HK-2 (cell line): ENCODE data around the gene VCAN.

Source experiments
- DNase-seq: peaks from one replicate; pipeline ENCODE4 v3.0.0-alpha.2; 2018; ENCODE audit not compliant: unreplicated experiment

Gene VCAN

DNA sequence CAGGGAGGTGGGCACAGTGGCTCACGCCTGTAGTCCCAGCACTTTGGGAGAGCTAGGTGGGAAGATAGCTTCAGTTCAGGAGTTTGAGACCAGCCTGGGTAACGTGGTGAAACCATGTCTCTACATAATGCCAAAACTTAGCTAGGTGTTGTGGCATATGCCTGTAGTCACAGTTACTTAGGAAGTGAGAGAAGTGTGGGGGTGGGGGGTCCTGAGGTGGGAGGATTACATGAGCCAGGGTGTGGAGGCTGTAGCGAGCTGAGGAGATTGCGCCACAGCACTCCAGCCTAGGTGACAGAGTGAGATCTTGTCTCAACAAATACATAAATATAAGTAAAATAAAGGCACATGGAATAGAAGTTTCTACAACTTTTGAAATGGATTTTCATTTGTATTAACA, 23.1 kb downstream of the VCAN start:
- DNase-seq: no peak

DNA sequence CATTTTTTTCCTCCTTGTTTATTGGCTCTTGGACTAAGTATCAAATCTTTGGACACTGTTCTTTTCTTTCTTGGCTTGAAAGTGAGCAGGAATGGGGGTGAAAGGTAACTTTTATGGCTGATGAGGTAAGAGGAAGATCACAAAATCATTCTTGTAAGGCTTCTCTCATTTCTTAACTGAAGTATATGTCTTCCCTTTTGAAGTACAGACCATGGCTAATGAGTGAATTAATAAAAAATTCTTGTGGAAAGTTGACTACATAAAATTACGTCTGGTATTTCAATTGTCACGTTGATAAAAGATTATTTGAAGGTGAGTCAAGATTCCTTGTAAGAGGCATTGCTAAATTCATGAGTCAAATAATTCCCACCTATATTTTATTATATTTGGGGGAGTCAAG, 25.1 kb downstream of the VCAN start:
- DNase-seq: no peak

DNA sequence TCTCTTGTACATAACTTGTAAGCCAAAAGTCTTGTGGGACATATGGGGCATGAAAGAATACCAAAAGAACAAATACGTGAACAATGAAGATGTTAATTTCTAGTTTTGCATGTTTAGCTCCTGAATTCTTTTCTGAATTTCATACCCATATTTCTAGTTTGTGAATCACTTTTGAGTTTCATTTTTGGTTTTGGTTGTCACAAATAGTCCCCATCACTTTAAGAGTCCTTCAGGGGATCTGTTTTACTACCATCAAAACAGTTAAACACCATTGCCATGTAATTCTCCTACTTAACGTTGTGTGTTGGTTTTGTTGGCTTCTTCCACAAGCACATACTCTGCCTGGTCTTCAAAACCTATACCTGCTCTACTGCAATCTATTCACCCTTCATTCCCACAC, 27.0 kb downstream of the VCAN start:
- DNase-seq: no peak

DNA sequence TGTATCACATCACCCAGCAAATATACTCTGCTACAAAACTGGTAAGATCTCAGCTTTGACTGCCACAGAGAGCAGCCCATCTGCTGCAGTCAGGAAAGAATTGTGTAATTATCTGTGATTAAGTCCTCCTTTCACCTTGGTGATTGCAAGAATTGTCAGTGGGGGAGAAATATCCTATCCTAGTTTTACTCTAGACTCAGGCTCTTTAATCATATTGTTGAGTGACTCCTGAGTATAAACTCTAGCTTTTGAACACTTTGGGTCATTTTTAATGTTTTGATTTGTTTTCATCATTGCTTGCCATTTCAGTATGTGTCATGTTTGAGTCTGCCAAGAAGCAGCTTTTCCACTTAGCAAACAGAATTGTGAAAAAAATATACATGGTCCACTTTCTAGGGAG, 32.1 kb downstream of the VCAN start:
- no peak for DNase-seq

GRCh38 chr5:83507431-83507830, 35.9 kb downstream of the VCAN start:
- DNase-seq: no peak

- no peak for DNase-seq
Measured at GRCh38 chr5:83509540-83509939, 38.0 kb downstream of the VCAN start.

- no peak for DNase-seq
Measured at GRCh38 chr5:83510260-83510659, 38.7 kb downstream of the VCAN start.

DNA sequence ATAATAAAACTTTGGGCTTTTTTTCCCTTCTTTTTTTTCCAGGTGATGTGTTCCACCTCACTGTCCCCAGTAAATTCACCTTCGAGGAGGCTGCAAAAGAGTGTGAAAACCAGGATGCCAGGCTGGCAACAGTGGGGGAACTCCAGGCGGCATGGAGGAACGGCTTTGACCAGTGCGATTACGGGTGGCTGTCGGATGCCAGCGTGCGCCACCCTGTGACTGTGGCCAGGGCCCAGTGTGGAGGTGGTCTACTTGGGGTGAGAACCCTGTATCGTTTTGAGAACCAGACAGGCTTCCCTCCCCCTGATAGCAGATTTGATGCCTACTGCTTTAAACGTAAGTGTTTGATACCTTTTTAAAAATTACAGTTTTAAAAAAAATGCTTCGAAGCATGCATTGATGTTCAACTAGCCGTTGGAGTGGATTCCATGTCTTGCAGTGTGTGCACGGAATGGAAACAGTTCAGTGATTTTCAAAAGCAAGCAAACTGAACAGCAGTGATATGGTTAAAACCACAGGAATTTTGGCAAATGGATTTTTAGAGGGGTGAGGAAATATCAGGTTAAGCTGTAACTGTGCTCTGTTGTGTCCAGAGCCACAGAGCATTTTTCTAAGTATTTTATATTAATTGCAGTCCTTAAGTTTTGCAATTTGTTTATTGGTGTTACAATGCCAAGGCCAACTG, 40.7 kb downstream of the VCAN start:
- peak; percentile 72 for DNase-seq

DNA sequence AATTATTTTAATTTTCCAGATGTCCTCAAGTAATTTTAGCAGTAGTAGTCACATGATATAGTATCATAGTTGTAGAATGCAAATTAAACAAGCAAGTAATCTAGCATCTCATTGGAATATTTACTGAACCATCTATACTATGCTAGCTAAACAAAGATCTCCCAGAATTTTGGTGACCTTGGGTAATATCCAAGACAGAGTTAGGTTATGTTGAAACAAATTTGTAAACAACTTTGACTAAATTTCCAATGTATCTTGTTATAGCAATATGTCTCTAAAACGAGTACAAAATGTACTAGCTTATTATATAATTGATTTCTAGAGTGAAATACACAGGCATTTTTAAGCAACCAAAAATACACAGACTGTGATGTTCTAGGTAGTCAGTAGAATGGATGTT, 41.5 kb downstream of the VCAN start:
- DNase-seq: no peak

GRCh38 chr5:83513491-83513890, 41.9 kb downstream of the VCAN start:
- DNase-seq: no peak

- no peak for DNase-seq
Measured at GRCh38 chr5:83516377-83516776, 44.8 kb downstream of the VCAN start.

GRCh38 chr5:83517072-83517687, 45.6 kb downstream of the VCAN start:
- no peak for DNase-seq

- DNase-seq: no peak
Measured at GRCh38 chr5:83517688-83518085, 46.1 kb downstream of the VCAN start.

DNA sequence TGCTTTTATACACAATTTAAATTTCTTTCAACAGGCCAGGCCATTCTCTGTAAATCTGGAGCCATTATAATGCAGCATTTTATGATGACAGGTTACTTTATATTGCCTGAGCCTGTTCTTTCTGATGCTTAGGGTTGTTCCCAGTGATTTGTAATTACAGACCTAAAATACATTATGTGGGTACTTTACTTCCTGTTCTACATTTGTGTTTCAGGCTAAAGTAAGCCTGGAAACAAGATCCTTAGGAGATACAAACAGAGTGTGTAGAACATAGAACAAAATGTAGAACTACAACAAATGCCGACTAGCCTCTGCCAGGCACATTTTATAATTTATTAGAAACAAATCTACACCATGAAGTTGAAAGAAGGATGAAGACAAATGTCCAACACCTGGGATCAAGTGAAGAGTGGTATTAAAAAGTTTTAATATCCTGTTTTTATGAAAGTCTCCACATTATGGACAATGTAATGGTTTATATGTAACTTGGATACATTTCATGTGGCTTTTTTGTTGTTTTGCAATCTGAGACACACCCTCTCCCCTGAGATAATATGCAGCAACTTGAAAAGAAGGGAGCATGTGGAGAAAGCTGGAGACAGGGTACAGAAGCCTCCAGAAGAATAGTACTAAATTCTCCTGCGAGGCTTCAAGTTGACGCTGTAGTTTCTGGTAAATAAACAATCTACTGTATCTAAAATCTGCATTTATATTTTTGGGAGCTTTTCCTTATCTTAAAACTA, 46.9 kb downstream of the VCAN start:
- DNase-seq: no peak

GRCh38 chr5:83522446-83522845, 50.9 kb downstream of the VCAN start:
- DNase-seq: no peak

GRCh38 chr5:83523929-83524328, 52.4 kb downstream of the VCAN start:
- no peak for DNase-seq

- no peak for DNase-seq
Measured at GRCh38 chr5:83524345-83524744, 52.8 kb downstream of the VCAN start.

- DNase-seq: no peak
Measured at GRCh38 chr5:83524991-83525390, 53.4 kb downstream of the VCAN start.

DNA sequence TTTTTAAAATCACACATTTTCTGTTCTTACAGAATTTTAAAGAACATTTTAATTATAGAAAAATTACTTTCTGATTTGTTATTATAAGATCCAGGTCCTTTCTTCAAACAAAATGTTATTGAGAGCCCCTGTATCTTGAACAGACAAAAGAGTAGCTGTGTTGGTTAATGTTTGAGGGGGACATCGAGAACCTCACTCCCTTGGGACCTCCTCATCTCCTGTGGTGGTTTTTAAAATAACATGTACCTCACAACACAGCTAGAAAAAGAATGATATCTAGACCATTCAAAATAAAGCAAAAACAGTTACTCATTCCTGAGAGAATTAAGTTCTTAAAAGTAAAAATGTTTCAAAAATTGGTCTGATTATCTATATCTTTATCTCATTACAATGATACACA, 54.7 kb downstream of the VCAN start:
- no peak for DNase-seq

DNA sequence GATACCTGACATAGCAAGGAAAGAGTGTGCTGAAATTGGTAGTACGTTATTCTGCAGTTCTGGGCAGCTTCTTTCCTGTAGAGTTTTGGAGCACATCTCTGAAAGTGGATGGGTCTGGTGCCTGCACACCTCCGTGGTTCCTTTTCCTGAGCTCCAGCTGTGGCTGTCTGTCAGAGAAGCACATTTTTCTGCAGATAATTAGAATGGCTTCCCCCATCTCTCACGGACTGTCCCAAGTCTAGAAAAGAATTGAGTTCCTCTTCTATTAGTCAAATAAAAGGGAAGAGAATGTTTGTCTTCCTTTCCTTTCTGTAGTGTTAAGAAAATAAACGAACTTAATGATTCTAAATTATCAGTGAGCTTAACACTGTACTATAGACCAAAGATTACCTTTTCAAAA, 55.7 kb downstream of the VCAN start:
- no peak for DNase-seq

DNA sequence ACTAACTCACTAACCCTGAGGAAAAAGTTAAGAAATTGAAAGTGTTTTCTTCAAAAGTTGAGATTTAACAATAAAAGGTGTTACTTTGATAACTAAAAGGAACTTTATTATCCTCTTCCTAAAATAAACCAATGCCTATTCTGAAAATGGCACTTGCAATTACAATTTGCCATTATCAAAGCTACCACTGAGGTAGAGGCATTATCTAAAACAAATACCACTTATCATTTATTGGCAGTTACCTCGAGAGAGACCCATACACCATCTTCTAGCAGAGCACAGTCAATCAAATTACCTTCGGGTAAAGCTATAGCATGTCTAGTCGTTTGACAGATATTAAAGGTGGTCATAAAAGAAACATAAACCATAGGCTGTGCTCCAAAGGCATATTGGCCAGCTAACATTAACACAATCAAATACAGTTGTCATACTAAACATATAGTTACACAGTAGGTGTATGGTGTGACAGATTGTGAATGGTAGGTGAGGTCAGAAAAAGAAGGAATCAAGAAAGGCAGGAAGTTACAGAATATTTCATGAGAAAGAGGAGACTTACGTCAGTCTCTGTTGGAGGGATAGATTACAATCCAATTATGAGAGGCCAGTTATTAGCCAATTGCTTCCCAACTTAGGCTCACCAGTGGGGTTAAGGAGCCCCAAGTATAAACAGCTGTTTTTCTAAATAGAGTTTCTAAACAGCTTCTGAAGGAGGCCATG, 56.3 kb downstream of the VCAN start:
- no peak for DNase-seq

DNA sequence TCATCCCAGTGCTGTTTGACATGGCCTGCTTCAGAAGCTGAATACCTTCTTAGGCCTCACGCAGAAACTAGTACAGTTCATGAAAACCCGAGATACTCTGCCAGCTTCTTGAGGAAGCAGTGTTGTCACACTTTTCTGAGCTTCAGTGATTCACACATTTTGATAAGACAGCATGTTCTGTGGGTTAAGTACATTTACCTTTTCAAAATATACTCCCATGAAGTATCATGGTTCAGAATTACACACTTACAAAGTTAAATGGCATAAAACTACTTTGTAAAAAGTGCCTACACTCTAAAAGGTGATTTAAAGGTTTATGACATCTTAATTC, 56.9 kb downstream of the VCAN start:
- no peak for DNase-seq

DNA sequence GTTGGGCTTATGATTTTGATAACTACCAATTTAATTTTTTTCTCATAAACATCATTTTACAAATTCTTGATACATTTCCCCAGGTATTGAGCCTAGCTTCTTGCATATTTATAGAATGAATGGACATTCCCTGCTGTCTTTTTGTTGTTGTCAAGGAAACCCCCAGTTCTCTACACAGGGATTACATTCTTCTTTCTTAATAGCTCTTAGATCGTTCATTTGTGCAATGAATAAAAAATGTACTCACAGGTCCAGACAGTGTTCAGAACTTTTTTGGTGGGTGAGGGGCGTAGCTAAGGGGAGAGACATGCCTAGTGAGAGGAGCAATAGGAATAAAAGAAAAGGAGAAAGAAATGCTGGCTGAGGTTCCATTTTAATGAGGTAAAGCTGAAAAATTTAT, 58.6 kb downstream of the VCAN start:
- no peak for DNase-seq
